ENCODE measurements around the gene ZDHHC18.

Gene ZDHHC18

GRCh38 chr1:26787706-26788514 lies 38.6 kb upstream of the ZDHHC18 start, which contains the start of gene PIGV (continued):
- peak; percentile 87 for TF ChIP-seq ZNF449 (tag by site-specific recombination; IDR thresholded peaks at IDR 0.05)
- TF ChIP-seq ZNF639 (tag by site-specific recombination; IDR thresholded peaks at IDR 0.05): no peak
- TF ChIP-seq ZNF221 (tag by site-specific recombination; IDR thresholded peaks at IDR 0.05; ENCODE audit: borderline replicate concordance): no peak
- TF ChIP-seq ZNF23 (tag by site-specific recombination; IDR thresholded peaks at IDR 0.05; ENCODE audit: borderline replicate concordance): no peak
- peak; percentile 94; the same call in 1 of the 2 replicates for TF ChIP-seq KLF9 (tag by site-specific recombination; IDR thresholded peaks at IDR 0.05; ENCODE audit: low read depth)
- no peak for TF ChIP-seq OVOL3 (tag by site-specific recombination; IDR thresholded peaks at IDR 0.05)
- peak; percentile 39; the same call in 1 of the 2 replicates for TF ChIP-seq KLF7 (tag by site-specific recombination; IDR thresholded peaks at IDR 0.05; ENCODE audit: borderline replicate concordance)
- TF ChIP-seq ZXDB (tag by site-specific recombination; IDR thresholded peaks at IDR 0.05): peak; percentile 100
- TF ChIP-seq ZNF155 (tag by site-specific recombination; IDR thresholded peaks at IDR 0.05): no peak
- TF ChIP-seq ZNF785 (tag by site-specific recombination; IDR thresholded peaks at IDR 0.05): no peak
- no peak for TF ChIP-seq WT1 (tag by site-specific recombination; IDR thresholded peaks at IDR 0.05)
- TF ChIP-seq ZNF843 (tag by site-specific recombination; IDR thresholded peaks at IDR 0.05): no peak
- no peak for TF ChIP-seq ZNF133 (tag by site-specific recombination; IDR thresholded peaks at IDR 0.05)
- TF ChIP-seq ZNF623 (tag by site-specific recombination; IDR thresholded peaks at IDR 0.05): no peak
- no peak for TF ChIP-seq ZNF292 (tag by site-specific recombination; IDR thresholded peaks at IDR 0.05; ENCODE audit: borderline replicate concordance, low read depth)
- TF ChIP-seq ZNF621 (tag by site-specific recombination; IDR thresholded peaks at IDR 0.05): no peak
- TF ChIP-seq ZNF112 (tag by site-specific recombination; IDR thresholded peaks at IDR 0.05): no peak
- no peak for TF ChIP-seq BCL11A (tag by site-specific recombination; IDR thresholded peaks at IDR 0.05; ENCODE audit: low read depth)
- TF ChIP-seq ZNF114 (tag by site-specific recombination; IDR thresholded peaks at IDR 0.05): no peak
- peak; percentile 42; the same call in 1 of the 2 replicates for TF ChIP-seq ZBTB8A (tag by site-specific recombination; IDR thresholded peaks at IDR 0.05)
- no peak for TF ChIP-seq ZSCAN30 (tag by site-specific recombination; IDR thresholded peaks at IDR 0.05)
- no peak for TF ChIP-seq ZNF48 (tag by site-specific recombination; IDR thresholded peaks at IDR 0.05)
- TF ChIP-seq ZNF530 (tag by site-specific recombination; IDR thresholded peaks at IDR 0.05; ENCODE audit: low read depth): no peak
- no peak for TF ChIP-seq ATF2 (tag by site-specific recombination; IDR thresholded peaks at IDR 0.05; ENCODE audit: low read depth)
- no peak for TF ChIP-seq PBX3 (CRISPR knock-in tag; IDR thresholded peaks at IDR 0.05)
- peak; percentile 84 for TF ChIP-seq SP3 (tag by site-specific recombination; IDR thresholded peaks at IDR 0.05)
- TF ChIP-seq HIC1 (tag by site-specific recombination; IDR thresholded peaks at IDR 0.05): no peak
- TF ChIP-seq ZNF19 (tag by site-specific recombination; IDR thresholded peaks at IDR 0.05; ENCODE audit: low read depth): no peak
- TF ChIP-seq ZNF549 (tag by site-specific recombination; IDR thresholded peaks at IDR 0.05): no peak
- TF ChIP-seq CTCF (tag by site-specific recombination; IDR thresholded peaks at IDR 0.05): 0 out of 2 replicates have a peak, but pooled peaks have one; percentile 9

Data from HEK293 (cell line).